NOMO-1 (cell line): ENCODE measurements around the gene DAZL.

Source experiments
- DNase-seq, 2 experiments: peaks; one replicate each; lab custom pipeline; 2025; ENCODE audit not compliant: unreplicated experiment in 2 of 2; lab: John Stamatoyannopoulos, UW

Gene DAZL

DNA sequence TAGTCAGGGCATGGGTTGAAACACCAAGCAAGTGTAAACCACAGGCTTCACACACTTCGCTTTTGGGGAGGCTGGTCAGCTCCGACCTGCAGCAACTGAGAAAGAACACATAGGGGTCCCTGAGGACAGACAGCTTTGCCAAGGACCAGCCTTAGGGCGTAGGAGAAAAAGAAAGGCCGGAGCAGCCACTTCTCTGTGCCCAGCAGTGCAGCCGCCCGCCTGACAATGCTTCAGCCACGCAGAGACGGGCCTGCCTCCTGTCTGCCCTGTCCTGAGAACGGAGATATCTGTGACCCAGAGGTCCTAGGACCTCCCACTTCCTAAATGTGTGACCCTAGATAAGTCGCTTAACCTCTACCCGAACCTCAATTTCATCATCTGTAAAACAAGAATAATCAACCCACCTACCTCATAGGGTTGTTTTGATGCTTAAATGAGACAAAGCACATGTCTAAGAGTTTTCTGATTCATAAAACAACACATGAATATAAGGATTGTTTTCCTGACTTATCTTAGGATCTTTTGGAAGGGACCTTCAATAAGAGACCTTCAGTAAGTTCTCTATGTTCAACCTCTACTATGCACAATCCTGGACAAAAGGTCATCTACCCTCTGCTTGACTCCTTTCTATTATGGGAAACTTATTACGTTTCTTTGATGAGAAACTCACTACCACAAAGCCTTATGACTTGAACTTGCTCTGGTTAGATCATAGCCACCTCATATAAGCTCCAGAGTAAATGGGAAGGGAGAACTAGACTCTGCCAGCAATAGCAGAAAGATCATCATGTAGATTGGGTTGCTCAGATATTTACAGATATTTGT is 58.8 kb downstream of the DAZL start:
- DNase-seq = no peak

DNA sequence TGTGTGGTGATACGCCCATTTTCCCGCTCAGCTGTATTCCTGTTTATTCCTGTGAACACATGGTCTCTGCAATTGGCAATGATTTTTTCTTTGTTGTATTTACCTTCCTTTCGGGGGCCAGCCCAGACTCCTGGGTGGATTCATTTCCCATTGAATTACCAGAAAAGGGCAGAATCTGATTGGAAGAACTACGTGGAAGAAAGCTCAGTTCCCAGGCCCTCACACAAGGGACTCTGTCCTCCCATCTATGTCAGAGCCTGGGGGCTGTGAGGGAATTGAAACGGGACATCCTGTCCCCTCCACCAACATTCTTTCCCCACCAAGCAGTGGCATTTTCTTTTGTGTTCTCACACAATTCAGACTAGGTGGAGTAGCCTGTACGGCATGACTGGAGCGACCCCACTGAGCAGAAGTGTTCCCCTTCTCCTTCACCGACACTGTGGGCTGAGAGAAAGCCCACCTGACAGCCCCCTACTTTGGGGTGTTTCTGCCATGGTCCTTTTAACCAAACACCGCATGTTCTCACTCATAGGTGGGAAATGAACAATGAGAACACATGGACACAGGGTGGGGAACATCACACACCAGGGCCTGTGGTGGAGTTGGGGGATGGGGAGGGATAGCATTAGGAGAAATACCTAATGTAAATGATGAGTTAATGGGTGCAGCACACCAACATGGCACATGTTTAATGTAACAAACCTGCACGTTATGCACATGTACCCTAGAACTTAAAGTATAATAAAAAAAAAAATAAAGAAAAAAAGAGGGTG is 59.6 kb downstream of the DAZL start:
- DNase-seq = no peak

DNA sequence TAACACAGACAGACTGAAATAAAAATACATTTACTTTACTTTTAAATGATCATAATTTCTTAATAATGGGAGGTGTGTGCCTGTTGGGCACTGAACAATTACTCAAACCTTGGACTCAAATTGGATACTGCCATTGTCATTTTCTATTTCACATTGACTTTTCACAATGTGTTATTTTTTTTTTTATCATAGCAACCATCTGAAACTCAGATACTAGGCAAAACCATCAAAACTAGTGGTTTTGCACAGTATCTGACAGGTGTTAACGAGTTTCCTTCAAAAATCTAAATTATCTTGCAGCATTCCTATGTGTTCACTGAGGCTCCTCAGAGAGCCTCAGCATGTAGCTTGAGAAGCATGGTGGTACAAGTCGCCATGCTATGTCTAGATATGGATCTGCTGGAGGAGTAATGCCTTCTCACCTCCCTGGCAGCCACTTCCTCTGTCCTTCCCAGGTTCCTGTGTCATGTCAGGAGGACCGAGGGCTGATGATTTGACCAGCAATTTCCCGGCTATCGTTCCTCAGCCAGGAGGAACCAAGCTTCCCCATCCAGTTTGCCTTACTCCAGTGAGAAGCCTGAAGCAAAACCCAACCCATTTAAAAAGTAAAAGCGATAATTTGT is 61.9 kb downstream of the DAZL start:
- no peak for DNase-seq

DNA sequence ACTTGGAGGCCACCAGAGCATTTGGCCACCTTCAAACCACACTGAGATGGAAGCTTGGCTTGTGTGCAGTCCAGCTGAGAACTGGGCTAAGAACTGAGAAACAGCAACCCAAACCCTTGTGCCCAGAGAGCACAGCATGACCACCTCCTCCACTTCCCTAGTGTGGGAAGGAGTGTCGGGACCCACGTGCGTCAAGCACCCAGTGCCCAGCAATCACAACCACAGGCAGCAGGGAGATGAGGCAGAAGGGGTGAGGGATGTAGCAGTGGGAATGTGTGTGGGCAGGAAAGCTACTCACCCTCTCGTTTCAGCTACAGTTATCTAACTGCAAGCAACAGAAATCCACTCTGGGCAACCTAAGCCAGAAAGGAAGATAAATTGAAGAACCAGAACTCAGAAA is 66.7 kb downstream of the DAZL start:
- DNase-seq = no peak

DNA sequence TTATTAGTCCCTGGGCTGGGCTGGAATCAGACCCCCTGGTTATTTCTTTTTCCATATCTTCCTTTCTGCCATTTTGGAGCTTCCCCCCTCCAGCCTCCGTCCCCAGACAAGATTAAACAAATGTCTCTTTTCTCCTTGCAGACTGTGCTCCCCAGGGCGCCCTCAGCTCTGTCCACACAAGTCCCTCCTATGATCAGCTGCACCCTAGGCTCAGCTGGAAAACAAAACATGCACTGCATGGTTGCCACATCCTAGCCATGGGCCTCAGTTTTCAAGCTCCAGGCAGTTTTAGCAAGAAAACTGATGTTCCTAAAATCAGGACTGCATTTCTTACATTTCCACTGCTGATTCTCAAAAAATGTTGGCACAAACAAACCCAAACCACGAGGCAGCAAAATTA is 68.2 kb downstream of the DAZL start:
- no peak for DNase-seq
